NCI-H526 (cell line): Measurements from ENCODE around the gene MESD.

ENCODE experiments used
- DNase-seq, 2 experiments: peaks; one replicate each; lab custom pipeline; 2025; lab: John Stamatoyannopoulos, UW

MESD gene

DNA sequence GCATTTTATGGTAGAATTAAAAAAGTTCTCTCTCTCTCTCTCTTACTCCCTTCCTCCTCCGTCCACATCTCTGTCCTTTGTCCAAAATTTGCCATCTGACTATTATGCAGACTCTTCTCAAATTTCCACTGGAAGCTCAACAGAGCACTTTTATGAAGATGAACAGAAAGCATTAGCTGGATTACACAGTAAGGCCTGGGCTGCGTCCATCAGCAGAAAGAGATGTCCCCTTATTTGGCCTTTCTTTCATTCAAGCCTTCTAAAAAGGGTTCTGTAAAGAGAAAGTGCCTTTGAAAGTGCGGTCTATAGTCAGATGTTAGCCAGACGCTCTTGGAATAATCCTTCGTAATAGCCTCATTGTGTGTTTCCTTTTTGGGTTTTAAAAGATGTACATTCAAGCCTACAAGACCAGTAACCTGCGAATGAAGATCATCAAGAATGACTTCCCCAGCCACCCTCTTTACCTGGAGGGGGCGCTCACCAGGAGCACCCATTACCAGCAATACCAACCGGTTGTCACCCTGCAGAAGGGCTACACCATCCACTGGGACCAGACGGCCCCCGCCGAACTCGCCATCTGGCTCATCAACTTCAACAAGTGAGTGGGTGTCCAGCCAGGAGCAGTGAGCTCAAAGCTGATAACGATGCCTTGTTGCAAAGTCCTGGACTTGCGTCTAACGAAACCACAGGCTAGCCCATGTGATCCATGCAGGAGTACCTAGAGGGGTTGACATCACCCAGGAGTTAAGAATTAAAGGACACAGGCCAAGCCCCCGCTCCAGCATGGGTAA, 53.1 kb downstream of the MESD start:
- DNase-seq, result no peak

DNA sequence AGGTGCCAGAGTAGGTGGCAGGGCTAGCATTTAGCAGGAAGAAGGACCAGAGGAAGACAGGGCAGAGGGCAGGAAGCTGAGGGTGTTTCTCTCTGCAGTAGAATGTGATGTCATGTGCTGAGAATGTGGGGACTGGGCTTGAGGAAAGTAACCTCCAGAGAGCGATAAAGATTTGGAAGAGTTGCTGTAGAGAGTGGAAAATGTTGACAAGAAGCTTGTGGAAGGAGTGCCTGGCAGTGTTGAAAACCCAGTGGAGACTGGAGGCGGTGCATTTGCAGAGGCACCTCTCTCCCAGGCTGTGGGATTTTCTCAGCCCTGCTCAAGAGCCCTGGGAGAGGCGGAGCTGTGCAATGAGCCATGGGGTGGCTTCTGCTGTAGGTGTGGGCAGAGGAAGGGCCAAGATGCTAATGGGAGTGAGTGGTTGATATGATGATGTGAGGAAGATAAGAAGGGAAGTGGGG, 54.8 kb downstream of the MESD start:
- no peak for DNase-seq

GRCh38 chr15:80932989-80933388, 56.6 kb downstream of the MESD start:
- no peak for DNase-seq

DNA sequence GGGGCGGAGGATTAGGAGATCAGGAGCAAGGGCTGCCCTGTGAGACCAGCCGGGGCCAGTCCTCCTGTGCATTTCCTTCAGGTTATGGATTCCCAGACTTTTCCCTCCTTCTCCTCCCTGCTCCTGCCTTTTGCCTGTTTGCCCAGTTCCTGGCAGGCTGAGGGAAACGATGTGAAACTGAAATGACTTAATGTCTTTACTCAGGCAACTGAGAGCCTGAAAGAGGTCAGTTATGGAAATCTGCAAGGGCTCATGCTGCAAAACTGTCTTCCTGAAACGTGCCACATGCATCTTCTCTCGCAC, 57.2 kb downstream of the MESD start:
- peak in 1 of 2 experiments; percentile 27 for DNase-seq

DNA sequence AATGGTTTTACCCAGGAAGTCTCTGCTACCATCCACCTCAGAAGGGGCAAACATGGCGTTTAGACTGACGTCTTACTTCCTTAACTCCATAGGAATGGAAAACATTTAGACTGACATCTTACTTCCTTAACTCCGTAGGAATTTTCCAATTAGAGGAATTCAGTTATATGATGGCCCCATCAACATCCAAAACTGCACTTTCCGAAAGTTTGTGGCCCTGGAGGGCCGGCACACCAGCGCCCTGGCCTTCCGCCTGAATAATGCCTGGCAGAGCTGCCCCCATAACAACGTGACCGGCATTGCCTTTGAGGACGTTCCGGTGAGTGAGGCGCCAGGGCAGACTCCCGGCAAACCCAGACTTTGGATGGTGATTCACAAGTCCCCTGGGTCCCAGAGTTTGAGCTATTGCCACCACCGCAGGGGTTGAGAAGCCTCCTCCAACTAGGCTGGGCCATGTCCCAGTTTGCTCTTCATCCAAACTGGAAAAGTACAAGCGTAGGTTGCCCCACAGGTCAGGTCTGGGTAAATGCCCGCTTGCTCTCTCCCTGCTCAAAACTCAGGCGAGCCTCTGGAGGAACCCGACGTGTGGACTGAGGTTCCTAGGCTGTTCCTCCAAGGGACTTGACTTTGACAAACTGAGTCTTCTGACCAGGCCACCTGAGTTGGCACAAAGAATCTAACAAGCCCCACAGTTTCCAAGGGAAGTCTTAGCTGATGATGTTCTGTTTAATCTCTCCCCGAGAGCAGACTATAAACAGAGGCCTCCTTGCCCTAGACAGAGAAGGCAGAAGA, 57.7 kb downstream of the MESD start:
- DNase-seq, result no peak

GRCh38 chr15:80931191-80931590, 58.4 kb downstream of the MESD start:
- DNase-seq, result no peak

- no peak for DNase-seq
Observed at GRCh38 chr15:80929689-80930088, 59.9 kb downstream of the MESD start.

DNA sequence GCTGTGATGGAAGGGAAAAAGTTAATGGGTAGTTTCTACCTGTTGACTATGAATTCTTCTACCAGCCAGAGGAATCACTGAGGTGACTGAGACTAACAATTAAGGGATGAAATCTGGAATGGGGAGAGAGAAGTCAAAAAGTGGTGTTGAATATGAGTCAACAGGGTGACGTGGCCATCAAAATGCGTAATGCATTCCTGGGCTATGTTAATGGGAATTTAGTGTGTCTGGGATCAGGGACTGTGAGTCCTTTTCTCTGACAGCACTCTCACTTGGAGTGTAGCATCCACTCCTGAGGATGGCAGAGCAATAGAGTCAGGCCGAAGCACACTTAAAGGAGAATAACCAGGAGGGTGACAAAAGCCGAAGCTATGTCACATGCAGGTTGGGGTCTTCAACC, 60.4 kb downstream of the MESD start:
- DNase-seq, result no peak

DNA sequence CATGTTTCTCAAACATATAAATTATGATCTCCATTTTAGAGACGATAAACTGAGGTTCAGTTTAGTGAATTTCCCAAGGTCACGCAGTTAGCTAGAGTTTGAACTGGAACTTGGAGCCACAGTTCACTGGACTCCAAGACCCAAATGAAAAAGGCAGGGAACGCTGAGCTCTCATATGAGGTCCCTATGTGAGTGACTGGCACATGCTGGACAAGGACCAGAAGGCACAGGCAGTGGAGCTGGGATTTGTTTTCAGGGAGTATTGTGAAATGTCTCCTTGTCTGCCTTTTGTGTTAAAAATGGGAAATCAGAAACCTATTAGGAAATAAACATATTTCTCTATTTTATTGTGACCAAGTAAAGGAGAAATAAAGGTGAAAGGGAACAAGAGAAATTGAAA, 63.5 kb downstream of the MESD start:
- DNase-seq, result no peak

GRCh38 chr15:80925597-80926059, 64.0 kb downstream of the MESD start:
- DNase-seq, result no peak

GRCh38 chr15:80924278-80924677, 65.3 kb downstream of the MESD start:
- no peak for DNase-seq

DNA sequence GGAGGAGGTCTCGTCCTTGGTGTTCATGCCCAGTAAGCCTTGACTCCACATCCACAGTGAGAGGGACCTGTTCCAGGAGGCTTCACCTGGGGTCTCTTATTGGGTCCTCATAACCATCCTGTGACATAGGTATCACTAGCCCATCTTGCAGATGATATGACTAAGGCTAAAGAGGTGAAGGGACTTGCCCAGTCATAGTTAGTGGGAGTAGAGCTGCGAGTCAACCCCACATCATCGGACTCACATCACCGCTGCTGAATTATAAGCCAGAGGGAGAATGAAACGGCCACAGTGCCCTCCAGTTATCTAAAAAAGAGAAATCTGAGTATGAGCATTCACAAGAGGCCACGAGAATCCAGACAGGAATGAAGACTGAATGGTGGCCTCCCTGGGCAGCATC, 66.0 kb downstream of the MESD start:
- DNase-seq, result no peak

DNA sequence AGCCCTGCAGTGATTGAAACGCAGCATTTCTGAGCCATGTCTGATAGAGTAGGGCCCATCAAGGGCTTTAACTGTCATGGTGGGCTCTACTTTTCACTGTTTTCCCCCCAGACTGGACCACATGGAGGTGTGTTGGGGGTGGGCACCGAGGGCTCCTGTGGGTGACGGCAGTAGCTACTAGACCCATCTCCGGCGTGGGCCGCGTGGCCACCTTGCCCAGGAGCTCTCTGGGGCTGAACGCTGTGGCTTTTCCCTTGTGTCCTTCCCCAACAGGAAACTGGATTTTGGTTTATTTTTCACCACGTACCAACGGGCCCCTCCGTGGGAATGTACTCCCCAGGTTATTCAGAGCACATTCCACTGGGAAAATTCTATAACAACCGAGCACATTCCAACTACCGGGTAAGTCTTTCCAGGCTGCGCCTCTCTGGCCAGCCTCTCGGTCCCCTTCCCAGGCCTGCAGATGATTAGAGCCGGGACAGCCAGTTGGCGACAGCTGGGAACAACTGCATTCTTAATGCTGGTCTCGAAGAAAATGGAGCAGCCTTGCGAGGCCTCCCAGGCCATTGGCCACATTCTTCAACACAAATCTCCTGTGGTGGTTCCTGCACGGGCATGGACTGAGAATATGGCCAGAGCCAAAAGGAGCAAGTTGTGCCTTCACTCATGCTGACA, 67.7 kb downstream of the MESD start:
- DNase-seq, result no peak

- DNase-seq, result no peak
Observed at GRCh38 chr15:80920271-80920699, 69.3 kb downstream of the MESD start.

DNA sequence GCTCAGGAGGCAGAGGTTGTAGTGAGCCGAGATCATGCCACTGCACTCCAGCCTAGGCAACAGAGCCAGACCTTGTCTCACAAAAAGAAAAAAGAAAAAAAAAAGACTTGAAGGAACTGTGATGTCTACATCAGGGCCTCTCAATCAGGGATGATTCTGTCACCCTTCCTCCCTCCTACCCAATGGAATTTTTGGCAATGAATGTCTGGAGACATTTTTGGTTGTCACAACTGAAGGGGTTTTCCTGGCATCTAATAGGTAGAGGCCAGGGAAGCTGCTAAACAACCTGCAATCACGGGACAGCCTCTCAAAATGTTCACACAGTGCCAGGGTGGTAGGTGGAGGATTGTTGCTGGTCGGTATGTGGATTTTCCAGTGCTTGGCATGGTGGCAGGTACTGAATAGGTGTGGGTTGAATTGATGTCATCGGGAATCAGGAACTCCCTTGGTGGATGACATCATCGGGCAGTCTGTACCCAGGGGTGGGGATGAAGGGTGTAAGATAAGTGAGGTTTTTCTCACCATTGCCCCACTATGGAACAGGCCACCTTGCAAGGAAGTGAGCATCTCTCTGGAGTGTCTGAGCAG, 71.3 kb downstream of the MESD start:
- no peak for DNase-seq

- DNase-seq, result peak in 1 of 2 experiments; percentile 7
Observed at GRCh38 chr15:80916056-80916455, 73.6 kb downstream of the MESD start.

DNA sequence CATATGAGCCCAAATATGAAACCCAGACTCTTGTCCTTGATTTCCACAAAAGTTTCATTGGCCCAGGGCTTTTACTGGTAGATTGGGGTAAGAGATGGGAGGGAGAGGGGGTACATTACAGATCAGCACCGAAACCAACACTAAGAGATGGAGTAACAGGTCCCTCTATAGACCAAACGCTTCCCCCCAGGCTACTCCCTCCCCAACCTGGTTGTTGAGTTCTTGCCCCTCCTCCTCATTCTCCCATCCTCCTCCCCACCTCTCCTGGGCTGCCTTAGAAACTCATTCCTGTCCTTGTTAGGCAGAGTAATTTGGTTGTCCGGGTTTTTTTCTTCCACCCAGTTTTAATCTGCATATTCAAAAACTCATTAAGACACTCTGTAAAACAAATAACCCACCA, 74.1 kb downstream of the MESD start:
- peak; percentile 57 to 78 for DNase-seq

DNA sequence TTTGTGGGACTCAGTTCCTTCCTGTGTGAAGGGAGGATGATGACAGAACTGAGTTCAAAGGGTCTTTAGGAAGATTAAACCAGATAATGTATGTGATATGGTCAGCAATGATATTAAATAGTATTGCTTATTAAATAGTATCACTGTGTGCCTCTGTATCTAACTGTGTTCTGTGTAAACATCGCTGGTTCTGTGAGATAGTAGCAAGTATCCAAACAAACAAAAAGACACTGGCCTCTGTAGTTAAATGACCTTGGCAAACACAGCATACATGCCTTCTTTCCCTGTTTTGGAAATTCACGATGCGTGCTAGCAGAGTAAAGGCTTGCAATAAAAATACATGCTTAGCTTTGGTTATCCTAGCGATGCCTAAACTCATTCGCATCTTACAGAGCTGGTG, 76.1 kb downstream of the MESD start:
- DNase-seq, result no peak

DNA sequence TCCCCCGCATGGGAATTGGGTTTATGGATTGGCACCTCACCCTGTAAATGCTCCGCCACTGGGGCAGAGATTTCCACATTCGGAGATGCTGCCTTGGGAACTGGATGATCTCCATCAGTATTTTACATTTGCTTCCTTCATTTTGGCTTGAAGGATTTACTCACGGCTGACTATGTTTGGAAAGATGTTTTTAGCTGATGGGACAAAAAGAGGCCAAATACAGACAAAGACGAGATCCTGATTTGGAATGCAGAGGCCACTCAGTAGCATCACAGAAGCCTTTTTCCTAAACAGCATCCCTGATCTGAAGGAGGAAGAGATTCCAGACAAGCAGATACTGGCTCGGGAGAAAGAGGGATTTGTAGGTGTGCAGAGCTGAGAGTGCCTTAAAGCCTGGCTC, 76.9 kb downstream of the MESD start:
- DNase-seq, result no peak

DNA sequence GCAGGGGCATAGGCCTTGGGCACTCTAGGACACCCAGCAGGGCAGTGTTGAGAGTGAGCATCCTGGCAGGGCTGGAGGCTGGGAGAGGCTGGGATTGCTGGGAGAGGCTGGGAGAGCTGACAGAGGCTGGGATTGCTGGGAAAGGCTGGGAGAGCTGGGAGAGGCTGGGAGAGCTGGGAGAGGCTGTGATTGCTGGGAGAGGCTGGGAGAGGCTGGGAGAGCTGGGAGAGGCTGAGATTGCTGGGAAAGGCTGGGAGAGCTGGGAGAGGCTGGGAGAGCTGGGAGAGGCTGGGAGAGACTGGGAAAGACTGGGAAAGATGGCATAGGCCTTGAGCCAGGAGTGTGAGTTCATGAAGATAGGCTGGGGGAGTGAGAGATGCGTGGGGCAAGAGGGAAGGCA, 77.8 kb downstream of the MESD start:
- no peak for DNase-seq

DNA sequence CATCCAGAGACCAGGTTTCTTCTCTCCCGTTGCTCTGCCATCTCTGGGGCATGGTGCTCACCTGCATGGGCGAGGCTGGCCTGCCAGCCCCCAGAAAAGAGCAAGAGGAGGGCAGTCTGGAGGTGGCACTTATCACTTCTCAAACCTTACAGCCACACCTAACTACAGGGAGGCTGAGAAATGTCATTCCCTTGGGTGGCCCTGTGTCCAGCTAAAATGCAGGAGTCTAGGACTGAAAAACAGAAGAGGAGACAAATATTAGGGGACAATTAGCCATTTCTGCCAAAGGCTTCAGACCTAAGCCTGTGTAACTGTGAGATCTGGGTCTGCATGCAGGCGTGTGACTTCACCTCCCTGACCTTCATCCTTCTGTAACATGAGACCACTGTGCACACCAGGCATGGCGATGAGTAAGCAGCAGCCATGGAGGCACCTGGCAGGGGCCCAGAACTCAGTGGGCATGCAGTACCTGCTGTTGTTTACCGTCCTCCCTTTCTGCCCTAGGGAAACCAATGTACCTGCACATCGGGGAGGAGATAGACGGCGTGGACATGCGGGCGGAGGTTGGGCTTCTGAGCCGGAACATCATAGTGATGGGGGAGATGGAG, 83.4 kb downstream of the MESD start:
- peak in 1 of 2 experiments; percentile 37 for DNase-seq

- DNase-seq, result no peak
Observed at GRCh38 chr15:80904998-80905397, 84.6 kb downstream of the MESD start.
